Measurements from ENCODE around the gene FAM50A. TPM values are rescaled to one million over a fixed set of nuclear protein-coding genes. Genes with fewer than 3 reads are reported as not detected.

FAM50A gene
- total RNA-seq, 1 experiment from 2014 or later = 57.4 TPM

- Mint-ChIP-seq H3K9me3 (peaks cover 53 to 64% of the 10 kb centered on the region in 2 experiments), H3K27me3 (ENCODE audit: low read depth) (no peaks in the 10 kb centered on the region), H3K4me1 (peaks cover 10 to 15% of the 10 kb centered on the region in 2 experiments), H3K36me3 (ENCODE audit: insufficient read depth in 1 of 3, low read depth in 3 of 3) (peaks cover 12 to 25% (median 16%) of the 10 kb centered on the region in 3 experiments), H3K27ac (peak within 1 kb of the TSS in 2 of 3 experiments; percentile 57 to 69; a peak in 5 of 7 replicates), H3K4me3 (peak within 1 kb of the TSS; percentile 47 to 68)
- Histone ChIP-seq H3K14ac (ENCODE audit: insufficient read depth, low read length) (no peak within 1 kb of the TSS; the same call in 1 of the 2 replicates), H2BK5ac (ENCODE audit: insufficient read length, low read length) (no peak within 1 kb of the TSS), H3K27ac (ENCODE audit: insufficient read length, low read depth, low read length) (no peak within 1 kb of the TSS), H2BK20ac (ENCODE audit: low read depth, low read length, poor library complexity, severe bottlenecking) (no peak within 1 kb of the TSS), H3K9ac (ENCODE audit: extremely low read depth, insufficient read length, low read length) (no peak within 1 kb of the TSS), H3K4me2 (ENCODE audit: insufficient read depth, insufficient read length, low read length) (peak within 1 kb of the TSS; percentile 20), H2BK120ac (ENCODE audit: low read depth, low read length, poor library complexity, severe bottlenecking) (no peak within 1 kb of the TSS), H3K4me1 (ENCODE audit: insufficient read depth, low read length) (no peaks in the 10 kb centered on the region), H3K79me2 (ENCODE audit: insufficient read depth, low read length) (no peaks in the 10 kb centered on the region), H3K4ac (ENCODE audit: low read depth, low read length) (no peak within 1 kb of the TSS), H3T11ph (ENCODE audit: low read length) (no peak within 1 kb of the TSS), H4K5ac (ENCODE audit: insufficient read length, low read depth, low read length) (no peak within 1 kb of the TSS), H2BK12ac (ENCODE audit: insufficient read length, low read depth, low read length) (no peak within 1 kb of the TSS), H3K23ac (ENCODE audit: insufficient read length, low read depth, low read length) (no peak within 1 kb of the TSS), H3K23me2 (ENCODE audit: insufficient read length, low read depth, low read length, poor library complexity, severe bottlenecking) (peaks cover 4% of the 10 kb centered on the region), H3K27me3 (ENCODE audit: insufficient read depth, low read length) (no peaks in the 10 kb centered on the region), H3K18ac (ENCODE audit: insufficient read length, low read depth, low read length) (no peak within 1 kb of the TSS), H2AK5ac (ENCODE audit: insufficient read length, low read length) (no peak within 1 kb of the TSS), H2AFZ (ENCODE audit: low read length) (no peak within 1 kb of the TSS), H2BK15ac (ENCODE audit: low read depth, low read length) (no peak within 1 kb of the TSS), H3K56ac (ENCODE audit: insufficient read length, low read depth, low read length) (no peak within 1 kb of the TSS), H4K91ac (ENCODE audit: insufficient read length, low read depth, low read length) (no peak within 1 kb of the TSS), H3K9me3 (ENCODE audit: control insufficient read depth, low read depth, low read length) (peaks cover 15% of the 10 kb centered on the region), H4K8ac (replicated peaks; ENCODE audit: insufficient read length, low read depth, low read length) (no peak within 1 kb of the TSS), H4K20me1 (ENCODE audit: control insufficient read depth, insufficient read depth, insufficient read length) (no peaks in the 10 kb centered on the region), H3K79me1 (ENCODE audit: insufficient read depth, low read depth, low read length, poor library complexity, severe bottlenecking) (no peaks in the 10 kb centered on the region)
- peak; percentile 97 for DNase-seq
- no CpG with 5 or more reads among the region's 26 CpGs for WGBS (ENCODE audit: extremely low coverage, insufficient read length, low lambda C conversion rate)
- no peak for TF ChIP-seq CTCF (conservative IDR thresholded peaks at IDR 0.05)
Observed at GRCh38 chrX:154409222-154409871, 34.6 kb upstream of the FAM50A start, which contains the start of gene DNASE1L1. TSS of gene DNASE1L1 (minus strand) at chrX:154409254. CDS start at chrX:154405568, 3,686 bp downstream.
